ENCODE measurements around the gene RPL13. TPM values are rescaled to one million over a fixed set of nuclear protein-coding genes. Genes with fewer than 3 reads are reported as not detected.
A peak's percentile ranks its signal among the peaks of the same experiment; 100 is the strongest.

RPL13 gene
- total RNA-seq, 5 donors from 2014 or later (not counting 1 experiment from before 2014, with no cell fraction given), result 4,444 to 6,530 (median 5,942) TPM

DNA sequence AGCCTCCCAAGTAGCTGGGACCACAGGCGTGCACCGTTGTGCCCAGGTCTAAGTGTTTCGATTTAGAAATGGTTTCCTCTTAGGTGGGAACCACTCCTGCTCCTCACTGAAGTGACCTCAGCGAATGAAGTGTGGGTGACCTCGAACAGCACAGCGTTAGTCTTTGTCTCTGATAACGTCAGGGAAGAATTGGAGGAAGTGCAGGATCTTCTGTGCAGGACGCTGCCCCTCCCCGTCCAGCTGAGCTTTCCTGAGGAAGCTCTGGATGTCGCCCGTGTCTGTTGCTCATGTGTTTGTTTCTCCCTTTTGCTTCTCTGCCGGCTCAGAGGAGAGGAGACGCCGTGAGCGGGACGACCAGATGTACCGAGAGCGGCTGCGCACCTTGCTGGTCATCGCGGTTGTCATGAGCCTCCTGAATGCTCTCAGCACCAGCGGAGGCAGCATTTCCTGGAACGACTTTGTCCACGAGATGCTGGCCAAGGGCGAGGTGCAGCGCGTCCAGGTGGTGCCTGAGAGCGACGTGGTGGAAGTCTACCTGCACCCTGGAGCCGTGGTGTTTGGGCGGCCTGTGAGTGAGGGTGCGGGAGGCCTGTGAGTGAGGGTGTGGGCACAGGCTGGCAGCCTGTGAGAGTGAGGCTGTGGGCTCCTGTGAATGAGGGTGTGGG, 36.7 kb upstream of the RPL13 start:
- Histone ChIP-seq H3K9me3 (no peaks in the 10 kb centered on the region), H3K4me3 (ENCODE audit: control insufficient read depth in 1 of 2, extremely low read depth in 1 of 2, low read length in 1 of 2) (no peak overlapping the region), H3K27me3 (replicated peaks in 1 of 2; ENCODE audit: control insufficient read depth in 2 of 2, extremely low read depth in 1 of 2, insufficient read depth in 2 of 2, low read length in 1 of 2) (no peaks in the 10 kb centered on the region), H3K27ac (ENCODE audit: low read length) (no peak overlapping the region), H3K4me1 (ENCODE audit: control insufficient read depth in 1 of 2, extremely low read depth in 1 of 2, insufficient read depth in 2 of 2, low read length in 2 of 2) (no peaks in the 10 kb centered on the region), H3K36me3 (ENCODE audit: control insufficient read depth in 2 of 2, extremely low read depth in 1 of 2, insufficient read depth in 1 of 2, low read length in 1 of 2) (peaks cover 34 to 80% of the 10 kb centered on the region in 2 donors)
- Mint-ChIP-seq H3K27me3 (no peaks in the 10 kb centered on the region), H3K9me3 (no peaks in the 10 kb centered on the region), H3K27ac (no peak overlapping the region), H3K4me3 (no peak overlapping the region), H3K36me3 (peaks cover 47% of the 10 kb centered on the region), H3K4me1 (peaks cover 0 to 5% (median 4%) of the 10 kb centered on the region in 3 donors)
- CTCF ChIA-PET, result no interaction called here
- DNase-seq (no peak), ATAC-seq (replicated peaks in 1 of 4) (no peak)
- POLR2A ChIA-PET, result no interaction called here
- 95% methylated on average over 25 of the region's 32 CpGs for WGBS (ENCODE audit: insufficient coverage)

DNA sequence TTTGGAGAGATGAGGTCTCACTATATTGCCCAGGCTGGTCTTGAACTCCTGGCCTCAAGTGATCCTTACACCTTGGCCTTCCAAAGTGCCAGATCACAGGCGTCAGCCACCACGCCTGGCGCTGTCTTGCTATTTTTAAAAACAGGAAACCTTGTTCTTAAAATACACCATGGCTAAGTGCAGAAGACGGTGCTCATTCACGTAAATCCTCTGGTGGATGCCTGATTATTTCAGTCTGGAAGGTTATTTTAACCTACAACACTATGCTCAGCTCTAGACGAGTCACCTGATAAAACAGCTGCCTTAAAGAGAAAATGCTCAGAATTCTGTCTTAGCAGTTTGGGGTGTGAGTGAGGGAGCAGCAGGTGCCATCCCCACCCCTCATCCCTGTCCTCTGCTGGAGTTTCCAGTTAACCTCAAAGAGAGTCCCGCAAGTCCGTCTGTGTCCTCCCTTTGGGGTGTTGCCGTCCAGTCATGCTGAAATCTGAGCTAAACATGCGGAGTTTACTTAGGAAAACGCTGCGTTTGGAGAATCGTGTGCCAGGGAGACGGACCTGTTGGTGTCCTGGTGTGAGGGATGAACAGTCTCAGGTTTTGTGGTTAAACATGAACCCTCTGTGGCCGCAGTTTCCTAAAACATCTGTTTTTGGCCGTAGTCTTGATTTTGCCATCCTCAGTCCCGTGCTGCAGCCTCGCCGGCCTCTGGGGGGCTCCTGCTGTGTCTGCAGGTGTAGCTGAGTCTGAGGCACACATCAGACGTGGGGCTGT, 35.2 kb upstream of the RPL13 start:
- ChIA-PET POLR2A (no interaction called here), CTCF (interaction anchor here in 1 of 2 donors (0.7 kb wide), 1 partner anchor 529 kb away, joined by 4 read pairs; no protein-coding TSS in a partner anchor)
- H3K4me3 Mint-ChIP-seq, result no peak overlapping the region
- Histone ChIP-seq H3K4me1 (ENCODE audit: control insufficient read depth in 1 of 2, extremely low read depth in 1 of 2, insufficient read depth in 2 of 2, low read length in 2 of 2) (no peaks in the 10 kb centered on the region), H3K27me3 (replicated peaks in 1 of 2; ENCODE audit: control insufficient read depth in 2 of 2, extremely low read depth in 1 of 2, insufficient read depth in 2 of 2, low read length in 1 of 2) (no peaks in the 10 kb centered on the region), H3K9me3 (no peaks in the 10 kb centered on the region), H3K36me3 (ENCODE audit: control insufficient read depth in 2 of 2, extremely low read depth in 1 of 2, insufficient read depth in 1 of 2, low read length in 1 of 2) (peaks cover 34 to 78% of the 10 kb centered on the region in 2 donors), H3K4me3 (ENCODE audit: control insufficient read depth in 1 of 2, extremely low read depth in 1 of 2, low read length in 1 of 2) (no peak overlapping the region), H3K27ac (ENCODE audit: low read length) (no peak overlapping the region)
- WGBS (ENCODE audit: insufficient coverage), result 80% methylated on average over 14 of the region's 20 CpGs
- H3K9me3 Mint-ChIP-seq, result no peaks in the 10 kb centered on the region
- ATAC-seq (replicated peaks in 1 of 4), result no peak
- peaks cover 0 to 2% (median 0%) of the 10 kb centered on the region in 3 donors for H3K4me1 Mint-ChIP-seq
- no peaks in the 10 kb centered on the region for H3K27me3 Mint-ChIP-seq
- DNase-seq, result no peak
- no peak overlapping the region for H3K27ac Mint-ChIP-seq
- peaks cover 48% of the 10 kb centered on the region for H3K36me3 Mint-ChIP-seq

DNA sequence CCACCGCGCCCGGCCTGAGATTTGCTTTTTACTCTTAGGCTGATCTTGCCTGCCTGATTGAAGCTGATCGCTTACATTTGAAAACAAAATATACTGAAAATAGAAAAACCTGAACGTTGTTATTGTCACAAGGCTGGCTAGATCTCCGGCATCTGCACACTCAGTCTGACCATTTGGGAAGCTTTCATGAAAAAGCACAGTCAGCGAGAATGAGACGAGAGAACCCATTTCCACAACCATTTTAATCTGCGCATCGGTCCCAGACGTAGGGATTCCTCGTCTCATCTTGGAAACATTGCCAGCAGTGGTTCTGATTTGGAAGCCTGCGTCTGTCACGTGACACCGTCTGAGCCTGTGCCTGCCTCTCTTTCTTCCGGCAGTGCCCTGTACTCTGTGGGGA, 31.4 kb upstream of the RPL13 start:
- Histone ChIP-seq H3K4me1 (ENCODE audit: control insufficient read depth in 1 of 2, extremely low read depth in 1 of 2, insufficient read depth in 2 of 2, low read length in 2 of 2) (peaks cover 5 to 9% of the 10 kb centered on the region in 2 experiments), H3K27ac (ENCODE audit: low read length) (no peak overlapping the region), H3K36me3 (ENCODE audit: control insufficient read depth in 2 of 2, extremely low read depth in 1 of 2, insufficient read depth in 1 of 2, low read length in 1 of 2) (peaks cover 30 to 77% of the 10 kb centered on the region in 2 donors), H3K4me3 (ENCODE audit: control insufficient read depth in 1 of 2, extremely low read depth in 1 of 2, low read length in 1 of 2) (no peak overlapping the region), H3K27me3 (replicated peaks in 1 of 2; ENCODE audit: control insufficient read depth in 2 of 2, extremely low read depth in 1 of 2, insufficient read depth in 2 of 2, low read length in 1 of 2) (no peaks in the 10 kb centered on the region), H3K9me3 (no peaks in the 10 kb centered on the region)
- POLR2A ChIA-PET, result interaction anchor here in 1 of 2 donors (0.6 kb wide), 1 partner anchor 215 kb away, joined by 5 read pairs; no protein-coding TSS in a partner anchor
- Mint-ChIP-seq H3K36me3 (peaks cover 36% of the 10 kb centered on the region), H3K27ac (peak overlapping the region in 1 of 2 donors; percentile 6), H3K4me1 (peaks cover 7 to 9% (median 9%) of the 10 kb centered on the region in 3 donors), H3K9me3 (no peaks in the 10 kb centered on the region), H3K27me3 (no peaks in the 10 kb centered on the region), H3K4me3 (no peak overlapping the region)
- CTCF ChIA-PET, result interaction anchor here (0.6 to 0.9 kb wide), 2 partner anchors 236 to 264 kb away, joined by 3 to 4 read pairs; no protein-coding TSS in a partner anchor
- WGBS (ENCODE audit: insufficient coverage), result 86% methylated on average over 14 of the region's 16 CpGs
- no peak for DNase-seq
- no peak for ATAC-seq (replicated peaks in 1 of 4)

DNA sequence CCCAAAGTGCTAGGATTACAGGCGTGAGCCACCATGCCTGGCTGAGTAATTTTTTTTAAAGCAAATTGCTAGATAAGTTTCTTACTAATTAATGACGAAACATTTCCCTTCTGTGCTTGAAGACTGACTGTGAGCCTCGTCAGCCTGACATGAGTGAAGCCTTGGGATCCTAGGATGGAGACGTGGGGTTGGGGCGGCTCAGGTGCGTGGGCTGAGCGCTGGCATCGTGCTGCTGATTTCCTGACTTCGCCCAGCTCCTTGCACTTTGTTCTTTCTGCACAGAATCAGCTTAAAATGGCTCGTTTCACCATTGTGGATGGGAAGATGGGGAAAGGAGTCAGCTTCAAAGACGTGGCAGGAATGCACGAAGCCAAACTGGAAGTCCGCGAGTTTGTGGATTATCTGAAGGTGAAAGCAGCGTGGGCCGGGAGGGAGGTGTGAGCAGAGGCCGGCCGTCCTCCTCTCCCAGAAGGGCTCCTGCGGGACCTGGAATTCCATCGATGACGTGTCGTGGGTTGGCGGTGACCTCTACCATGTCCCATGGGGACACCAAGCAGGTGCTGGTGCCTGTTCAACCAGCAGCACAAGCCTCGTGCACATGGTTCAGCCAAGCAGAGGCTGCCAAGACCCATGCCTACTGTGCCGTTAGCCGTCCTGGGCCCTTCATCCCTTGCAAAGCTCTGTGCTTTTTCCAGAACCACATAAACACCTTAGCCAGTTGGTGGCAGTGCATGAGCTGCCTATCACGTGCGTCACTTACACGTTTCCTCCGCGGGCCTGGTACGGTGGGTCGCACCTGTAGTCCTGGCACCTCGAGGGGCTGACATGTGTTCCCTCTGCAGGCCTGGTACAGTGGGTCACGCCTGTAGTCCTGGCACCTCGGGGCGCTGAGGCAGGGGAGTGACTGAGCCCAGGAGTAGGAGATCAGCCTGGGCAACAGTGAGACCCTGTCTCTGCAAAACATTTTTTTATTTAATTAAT, 29.8 kb upstream of the RPL13 start:
- Histone ChIP-seq H3K36me3 (ENCODE audit: control insufficient read depth in 2 of 2, extremely low read depth in 1 of 2, insufficient read depth in 1 of 2, low read length in 1 of 2) (peaks cover 19 to 73% of the 10 kb centered on the region in 2 donors), H3K27me3 (replicated peaks in 1 of 2; ENCODE audit: control insufficient read depth in 2 of 2, extremely low read depth in 1 of 2, insufficient read depth in 2 of 2, low read length in 1 of 2) (no peaks in the 10 kb centered on the region), H3K4me3 (ENCODE audit: control insufficient read depth in 1 of 2, extremely low read depth in 1 of 2, low read length in 1 of 2) (no peak overlapping the region), H3K27ac (ENCODE audit: low read length) (no peak overlapping the region), H3K4me1 (ENCODE audit: control insufficient read depth in 1 of 2, extremely low read depth in 1 of 2, insufficient read depth in 2 of 2, low read length in 2 of 2) (peaks cover 17 to 25% of the 10 kb centered on the region in 2 experiments), H3K9me3 (no peaks in the 10 kb centered on the region)
- Mint-ChIP-seq H3K27ac (no peak overlapping the region), H3K4me1 (peaks cover 22 to 23% (median 23%) of the 10 kb centered on the region in 3 donors), H3K36me3 (peaks cover 37% of the 10 kb centered on the region), H3K4me3 (no peak overlapping the region), H3K27me3 (no peaks in the 10 kb centered on the region), H3K9me3 (no peaks in the 10 kb centered on the region)
- DNase-seq, result no peak
- WGBS (ENCODE audit: insufficient coverage), result 96% methylated on average over 30 of the region's 37 CpGs
- ChIA-PET POLR2A (interaction anchor here in 1 of 2 donors (0.6 kb wide), 1 partner anchor 17 kb away, joined by 3 read pairs; no protein-coding TSS in a partner anchor), CTCF (interaction anchor here in 1 of 2 donors (0.6 kb wide), 1 partner anchor 211 kb away, joined by 3 read pairs; no protein-coding TSS in a partner anchor)
- no peak for ATAC-seq (replicated peaks in 1 of 4)

DNA sequence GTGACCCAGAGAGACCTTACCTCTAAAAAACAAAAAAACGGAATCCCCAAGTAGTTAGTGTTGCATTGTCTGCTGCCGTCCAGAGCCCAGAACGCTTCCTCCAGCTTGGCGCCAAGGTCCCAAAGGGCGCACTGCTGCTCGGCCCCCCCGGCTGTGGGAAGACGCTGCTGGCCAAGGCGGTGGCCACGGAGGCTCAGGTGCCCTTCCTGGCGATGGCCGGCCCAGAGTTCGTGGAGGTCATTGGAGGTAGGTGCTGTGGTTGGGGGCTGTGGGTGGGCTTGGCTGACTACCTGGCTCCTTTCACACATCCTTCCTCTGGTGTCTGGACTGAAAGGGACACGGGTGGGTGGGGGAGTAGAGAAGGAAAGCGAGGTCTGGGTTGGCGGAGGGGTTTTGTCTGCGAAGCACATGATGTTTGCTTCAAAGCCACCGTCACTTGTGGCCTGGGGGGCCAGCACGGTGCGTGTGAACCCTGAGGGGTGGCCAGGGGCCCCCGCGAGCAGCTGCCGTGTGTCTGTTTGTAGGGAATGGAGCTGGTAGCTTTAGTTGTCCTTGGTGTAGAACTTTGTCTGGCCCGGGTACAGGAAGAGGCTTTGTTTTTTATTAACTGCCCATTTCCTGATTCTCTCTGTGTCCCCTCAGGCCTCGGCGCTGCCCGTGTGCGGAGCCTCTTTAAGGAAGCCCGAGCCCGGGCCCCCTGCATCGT, 28.5 kb upstream of the RPL13 start:
- CTCF ChIA-PET, result no interaction called here
- Mint-ChIP-seq H3K4me1 (peaks cover 22 to 27% (median 23%) of the 10 kb centered on the region in 3 donors), H3K27ac (peak overlapping the region in 1 of 2 donors; percentile 28), H3K27me3 (no peaks in the 10 kb centered on the region), H3K36me3 (peaks cover 28% of the 10 kb centered on the region), H3K4me3 (no peak overlapping the region), H3K9me3 (no peaks in the 10 kb centered on the region)
- no peak overlapping the region for H3K4me3 ChIP-seq (ENCODE audit: control insufficient read depth in 1 of 2, extremely low read depth in 1 of 2, low read length in 1 of 2)
- 98% methylated on average over 26 of the region's 31 CpGs for WGBS (ENCODE audit: insufficient coverage)
- no peaks in the 10 kb centered on the region for H3K9me3 ChIP-seq
- peaks cover 17 to 31% of the 10 kb centered on the region in 2 experiments for H3K4me1 ChIP-seq (ENCODE audit: control insufficient read depth in 1 of 2, extremely low read depth in 1 of 2, insufficient read depth in 2 of 2, low read length in 2 of 2)
- H3K27me3 ChIP-seq (replicated peaks in 1 of 2; ENCODE audit: control insufficient read depth in 2 of 2, extremely low read depth in 1 of 2, insufficient read depth in 2 of 2, low read length in 1 of 2), result no peaks in the 10 kb centered on the region
- H3K36me3 ChIP-seq (ENCODE audit: control insufficient read depth in 2 of 2, extremely low read depth in 1 of 2, insufficient read depth in 1 of 2, low read length in 1 of 2), result peaks cover 18 to 65% of the 10 kb centered on the region in 2 donors
- H3K27ac ChIP-seq (ENCODE audit: low read length), result no peak overlapping the region
- POLR2A ChIA-PET, result interaction anchor here in 1 of 2 donors (0.5 kb wide), 1 partner anchor 8 kb away, joined by 3 read pairs; no protein-coding TSS in a partner anchor
- DNase-seq (no peak), ATAC-seq (replicated peaks in 1 of 4) (no peak)

Data from T-cell (primary cell).